Measurements from ENCODE around the gene DHX34. TPM values are rescaled to one million over a fixed set of nuclear protein-coding genes. Genes with fewer than 3 reads are reported as not detected.

DHX34 gene
- total and polyA plus RNA-seq, 4 donors: 3.1 to 11.6 (median 6.1) TPM

GRCh38 chr19:47323409-47323808 is 25.7 kb upstream of the DHX34 start:
- H3K27me3 ChIP-seq (ENCODE audit: control insufficient read depth in 4 of 4, insufficient read depth in 4 of 4, low read length in 3 of 4): no peaks in the 10 kb centered on the region
- H3K9me3 ChIP-seq (ENCODE audit: control insufficient read depth in 4 of 4, low read length in 3 of 4): no peaks in the 10 kb centered on the region
- TF ChIP-seq REST (IDR thresholded peaks at IDR 0.05) (no peak), YY1 (IDR thresholded peaks at IDR 0.05) (no peak), RXRA (IDR thresholded peaks at IDR 0.05) (no peak), CTCF (IDR thresholded peaks at IDR 0.05; ENCODE audit: low read depth, low read length, missing input control) (no peak), RAD21 (IDR thresholded peaks at IDR 0.05) (no peak), ZBTB33 (IDR thresholded peaks at IDR 0.05) (no peak), JUND (IDR thresholded peaks at IDR 0.05) (no peak), TAF1 (conservative IDR thresholded peaks at IDR 0.05) (no peak), GABPA (IDR thresholded peaks at IDR 0.05 in 1 of 2, conservative IDR thresholded peaks at IDR 0.05 in 1 of 2) (no peak), FOXA2 (IDR thresholded peaks at IDR 0.05) (no peak), MAX (IDR thresholded peaks at IDR 0.05) (no peak), SP1 (IDR thresholded peaks at IDR 0.05) (no peak)
- H3K9ac ChIP-seq (ENCODE audit: low read depth in 1 of 2, low read length in 2 of 2): no peak overlapping the region
- H3K4me1 ChIP-seq (ENCODE audit: control insufficient read depth in 4 of 4, insufficient read depth in 4 of 4, low read length in 3 of 4): no peaks in the 10 kb centered on the region
- H3K4me3 ChIP-seq (ENCODE audit: low read depth in 1 of 3, low read length in 3 of 3): no peak overlapping the region
- 79% methylated on average over 8 of the region's 8 CpGs for WGBS
- DNase-seq (ENCODE audit: low spot score): no peak
- H3K27ac ChIP-seq (ENCODE audit: low read depth in 1 of 2, low read length in 2 of 2): peak overlapping the region; percentile 23 to 49
- H3K36me3 ChIP-seq (ENCODE audit: control insufficient read depth in 4 of 4, insufficient read depth in 3 of 4, low read depth in 1 of 4, low read length in 3 of 4): no peaks in the 10 kb centered on the region

GRCh38 chr19:47323872-47324271 is 25.2 kb upstream of the DHX34 start:
- no peaks in the 10 kb centered on the region for H3K36me3 ChIP-seq (ENCODE audit: control insufficient read depth in 4 of 4, insufficient read depth in 3 of 4, low read depth in 1 of 4, low read length in 3 of 4)
- H3K27me3 ChIP-seq (ENCODE audit: control insufficient read depth in 4 of 4, insufficient read depth in 4 of 4, low read length in 3 of 4): no peaks in the 10 kb centered on the region
- TF ChIP-seq TAF1 (conservative IDR thresholded peaks at IDR 0.05) (no peak), RAD21 (IDR thresholded peaks at IDR 0.05) (no peak), EGR1 (IDR thresholded peaks at IDR 0.05; ENCODE audit: low read depth in 2 of 2) (no peak), SP1 (IDR thresholded peaks at IDR 0.05) (no peak), YY1 (IDR thresholded peaks at IDR 0.05) (no peak)
- DNase-seq (ENCODE audit: low spot score): no peak
- H3K9me3 ChIP-seq (ENCODE audit: control insufficient read depth in 4 of 4, low read length in 3 of 4): no peaks in the 10 kb centered on the region
- no peaks in the 10 kb centered on the region for H3K4me1 ChIP-seq (ENCODE audit: control insufficient read depth in 4 of 4, insufficient read depth in 4 of 4, low read length in 3 of 4)
- 78% methylated on average over 12 of the region's 12 CpGs for WGBS
- no peak overlapping the region for H3K4me3 ChIP-seq (ENCODE audit: low read depth in 1 of 3, low read length in 3 of 3)
- H3K27ac ChIP-seq (ENCODE audit: low read depth in 1 of 2, low read length in 2 of 2): peak overlapping the region; percentile 23 to 49
- no peak overlapping the region for H3K9ac ChIP-seq (ENCODE audit: low read depth in 1 of 2, low read length in 2 of 2)
